GM19035 (cell line): ENCODE measurements around the gene FZD4.
"Not testable (repeated sequence)": the region's sequence is repeated elsewhere in the genome, so short reads cannot be mapped to it uniquely, and the experiment has no call there.

Source experiments
- ATAC-seq: cut with Tn5 transposase; IDR thresholded peaks from one replicate; pipeline ENCODE4 v1.9.1; 2021; ENCODE audit not compliant: unreplicated experiment

FZD4 gene

DNA sequence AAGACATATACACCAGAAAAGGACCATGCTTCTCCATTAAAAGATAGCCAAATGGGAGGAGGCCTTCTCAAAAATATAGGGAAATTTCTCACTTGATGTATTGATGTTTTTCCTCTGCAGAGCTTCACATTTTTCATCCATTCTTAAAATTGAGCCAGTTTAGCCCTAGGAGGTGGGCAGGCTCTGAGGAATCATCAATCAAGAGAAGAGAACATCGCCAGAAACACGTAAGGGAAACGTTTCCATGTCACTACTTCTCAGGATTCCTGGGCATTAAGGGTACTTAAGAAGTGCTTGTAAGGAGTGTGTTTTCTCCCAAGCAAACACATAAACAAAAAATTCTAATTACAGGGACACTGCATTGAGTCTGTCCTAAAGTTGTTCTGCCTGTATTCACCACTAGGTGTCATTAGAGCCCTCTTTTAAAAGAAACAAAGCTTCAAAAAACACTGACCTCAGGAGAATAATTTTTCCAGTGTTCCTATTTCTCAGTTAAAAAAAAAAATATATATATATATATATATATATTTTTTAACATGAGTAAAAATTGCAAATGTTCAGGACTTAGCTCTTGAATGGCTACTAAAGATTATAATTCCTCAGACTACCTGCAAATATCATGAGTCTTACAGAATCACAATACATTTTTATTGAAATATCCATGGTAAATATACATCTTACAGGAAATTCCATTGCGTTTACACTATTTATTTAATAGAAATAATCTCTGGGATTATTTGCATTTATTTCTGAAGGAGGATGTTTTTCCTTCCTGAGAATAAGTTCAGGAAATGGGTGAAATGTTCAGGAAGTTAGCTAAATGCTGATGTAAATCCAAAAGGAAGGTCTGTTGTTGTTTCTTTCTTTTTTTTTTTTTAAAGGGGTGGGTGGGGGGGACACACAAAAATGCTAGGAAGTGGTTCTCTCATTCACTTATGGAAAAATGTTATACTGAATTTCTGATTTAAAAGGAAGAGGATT is 16.0 kb downstream of the FZD4 start:
- ATAC-seq = peak; percentile 70

- ATAC-seq = no peak
Observed at GRCh38 chr11:86938203-86938899, 16.8 kb downstream of the FZD4 start.

DNA sequence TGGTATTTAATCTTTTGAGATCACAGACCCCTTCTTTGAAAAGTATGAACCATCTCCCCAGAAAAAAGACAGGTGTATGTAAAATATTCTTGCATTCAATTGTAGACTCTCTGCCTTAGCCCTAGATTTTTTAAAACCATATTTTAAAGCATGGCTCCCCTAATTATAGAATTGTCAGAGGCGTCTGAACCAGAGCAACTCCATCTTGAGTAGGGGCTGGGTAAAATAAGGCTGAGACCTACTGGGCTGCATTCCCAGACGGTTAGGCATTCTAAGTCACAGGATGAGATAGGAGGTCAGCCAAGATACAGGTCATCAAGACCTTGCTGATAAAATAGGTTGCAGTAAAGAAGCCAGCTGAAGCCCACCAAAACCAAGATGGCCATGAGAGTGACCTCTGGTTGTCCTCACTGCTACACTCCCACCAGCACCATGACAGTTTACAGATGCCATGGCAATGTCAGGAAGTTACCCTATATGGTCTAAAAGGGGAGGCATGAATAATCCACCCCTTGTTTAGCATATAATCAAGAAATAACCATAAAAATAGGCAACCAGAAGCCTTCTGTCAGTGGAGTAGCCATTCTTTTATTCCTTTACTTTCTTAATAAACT is 17.9 kb downstream of the FZD4 start:
- not testable (repeated sequence) for ATAC-seq

DNA sequence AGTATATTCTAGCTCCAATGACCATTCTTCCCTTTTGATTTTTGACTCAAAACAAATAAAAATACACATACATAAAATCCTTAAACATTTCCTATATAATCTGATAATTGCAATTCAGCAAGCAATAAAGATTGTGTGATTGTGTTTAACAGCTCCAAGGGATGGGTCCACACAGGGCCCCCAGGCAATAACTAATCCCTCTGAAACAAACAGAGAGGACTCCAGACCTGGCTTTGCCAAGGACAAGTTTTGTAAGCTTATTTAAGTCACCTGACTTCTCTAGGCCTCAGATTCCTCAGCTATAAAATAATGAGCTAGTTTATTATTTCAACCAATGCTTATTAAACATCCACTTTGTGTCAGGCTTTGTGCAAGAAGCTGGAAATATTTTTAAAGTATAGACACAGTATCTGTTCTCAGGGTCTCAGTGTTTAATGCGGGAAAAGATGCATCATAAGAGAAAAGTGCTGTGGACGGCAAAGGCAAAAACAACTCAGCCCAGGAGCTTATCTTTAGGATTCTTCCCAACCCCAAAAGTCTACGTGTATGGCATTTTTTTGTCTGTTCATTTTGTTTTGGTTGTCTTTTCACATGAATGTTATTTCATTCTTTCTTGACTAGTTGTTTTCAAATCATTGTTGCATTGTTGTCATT is 20.1 kb downstream of the FZD4 start:
- no peak for ATAC-seq

GRCh38 chr11:86934582-86934900 is 20.7 kb downstream of the FZD4 start:
- ATAC-seq = no peak

- ATAC-seq = no peak
Observed at GRCh38 chr11:86933891-86934581, 21.2 kb downstream of the FZD4 start.

- no peak for ATAC-seq
Observed at GRCh38 chr11:86932924-86933875, 22.0 kb downstream of the FZD4 start.

DNA sequence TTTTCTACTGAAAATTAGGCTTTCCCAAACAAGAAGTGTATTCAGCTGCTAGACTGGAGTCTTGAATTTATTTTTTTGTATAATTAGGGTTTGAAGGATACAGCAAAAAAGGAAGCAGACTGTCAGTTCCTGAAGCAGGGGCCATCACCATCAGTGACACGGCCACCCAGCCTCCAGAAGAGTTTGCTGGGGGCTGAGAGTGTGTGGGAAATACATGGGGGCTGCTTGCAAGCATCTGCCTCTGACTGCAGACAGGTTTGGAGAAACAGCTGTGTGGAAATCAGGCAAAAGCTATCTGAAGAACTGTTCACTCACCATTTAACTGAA is 23.0 kb downstream of the FZD4 start:
- no peak for ATAC-seq

GRCh38 chr11:86931548-86932258 is 23.5 kb downstream of the FZD4 start:
- no peak for ATAC-seq

DNA sequence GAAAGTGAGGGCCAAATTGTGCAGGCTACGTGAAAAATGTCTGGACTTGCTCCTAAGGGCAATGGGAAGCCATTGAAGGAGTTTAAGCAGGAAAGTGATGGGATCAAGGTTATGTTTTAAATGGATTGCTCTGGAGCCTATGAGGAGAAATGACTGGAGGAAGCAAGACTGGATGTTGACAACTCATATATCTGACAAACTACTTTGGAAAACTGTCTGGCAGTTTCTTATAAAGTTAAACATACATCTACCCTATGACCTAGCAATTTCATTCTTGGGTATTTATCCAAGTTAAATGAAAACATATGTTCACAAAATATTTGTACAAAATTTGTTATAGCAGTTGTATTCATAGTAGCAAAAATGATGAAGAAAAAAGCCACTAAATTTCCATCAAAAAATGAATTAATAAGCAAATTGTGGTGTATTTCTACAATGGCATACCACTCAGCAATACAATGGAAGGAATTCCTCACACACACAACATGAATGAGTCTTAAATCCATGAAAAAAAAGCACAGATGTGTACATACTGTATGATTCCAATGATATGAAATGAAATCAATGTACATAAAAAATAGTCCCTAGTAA is 24.1 kb downstream of the FZD4 start:
- ATAC-seq = no peak

- no peak for ATAC-seq
Observed at GRCh38 chr11:86926975-86927374, 28.2 kb downstream of the FZD4 start.

DNA sequence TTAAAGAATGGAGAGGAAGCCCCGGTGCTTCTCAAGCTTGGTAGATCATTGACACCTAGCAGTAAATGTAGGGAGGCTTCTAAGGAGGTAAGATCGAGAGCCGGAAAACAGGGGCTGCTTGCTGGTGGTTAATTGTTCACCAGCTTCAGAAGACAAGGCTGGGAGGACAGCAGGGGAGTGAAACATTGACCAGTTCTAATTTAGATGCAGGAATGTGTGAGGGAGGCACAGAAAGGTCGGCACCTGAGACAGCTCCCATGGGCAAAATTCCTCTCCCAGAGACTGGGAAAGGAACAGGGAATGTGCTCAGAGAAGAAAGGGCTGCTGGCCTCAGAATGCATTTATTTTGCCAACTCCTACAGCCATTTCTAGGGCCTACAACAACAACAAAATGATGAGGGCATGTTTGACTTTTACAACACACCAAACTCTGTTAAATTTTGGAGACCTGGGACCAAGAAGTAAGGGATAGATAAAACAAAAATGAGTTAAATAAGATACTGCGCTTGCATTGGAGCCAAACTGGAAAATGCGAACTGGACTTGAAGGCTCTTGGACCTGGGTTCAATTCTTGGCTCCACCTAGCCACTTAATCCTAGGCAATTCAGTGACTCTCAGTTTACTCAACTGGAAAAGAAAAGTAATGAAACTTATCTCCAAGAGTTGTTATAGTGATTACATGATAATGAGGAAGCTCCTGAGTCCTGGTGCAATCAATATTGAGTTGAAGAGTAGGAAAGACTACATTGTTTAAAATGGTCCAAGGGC is 31.0 kb downstream of the FZD4 start:
- no peak for ATAC-seq

DNA sequence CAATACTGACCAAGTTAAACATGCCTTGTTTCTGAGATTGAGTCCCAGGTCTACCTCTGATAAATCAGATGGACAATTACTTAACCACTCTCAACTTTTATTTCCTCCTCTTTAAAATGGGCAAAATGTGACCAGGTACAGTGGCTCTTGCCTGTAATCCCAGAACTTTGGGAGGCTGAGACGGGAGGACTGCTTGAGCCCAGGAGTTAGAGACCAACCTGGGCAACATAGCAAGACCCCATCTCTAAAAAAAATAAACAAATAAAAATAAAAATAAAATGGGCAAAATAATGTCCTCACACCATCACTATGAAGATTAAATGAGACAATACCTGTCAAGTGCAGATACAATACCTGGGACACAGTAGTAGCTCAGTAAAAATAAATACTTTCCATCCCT is 33.0 kb downstream of the FZD4 start:
- no peak for ATAC-seq

- ATAC-seq = peak; percentile 62
Observed at GRCh38 chr11:86919557-86920210, 35.5 kb downstream of the FZD4 start.

DNA sequence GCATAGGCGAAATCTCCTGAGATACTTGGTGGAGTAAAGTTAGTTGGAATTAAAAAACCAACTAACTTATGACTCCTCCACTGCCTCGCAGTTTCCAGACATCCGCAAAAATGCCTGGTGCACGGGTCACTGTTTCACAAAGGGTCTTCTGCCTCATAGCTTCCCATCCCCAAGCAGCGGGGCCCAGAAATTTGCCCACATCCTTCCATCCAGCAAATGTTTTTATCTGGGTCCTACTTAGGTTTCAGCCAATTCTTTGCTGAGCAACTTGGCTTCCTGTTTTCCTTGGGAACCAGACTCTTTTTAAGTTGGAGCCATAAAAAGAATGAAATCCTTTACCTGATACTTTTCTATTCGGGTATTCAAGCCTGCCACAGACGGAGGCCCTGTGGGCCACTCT is 36.2 kb downstream of the FZD4 start:
- no peak for ATAC-seq

GRCh38 chr11:86918496-86918895 is 36.7 kb downstream of the FZD4 start:
- ATAC-seq = no peak

DNA sequence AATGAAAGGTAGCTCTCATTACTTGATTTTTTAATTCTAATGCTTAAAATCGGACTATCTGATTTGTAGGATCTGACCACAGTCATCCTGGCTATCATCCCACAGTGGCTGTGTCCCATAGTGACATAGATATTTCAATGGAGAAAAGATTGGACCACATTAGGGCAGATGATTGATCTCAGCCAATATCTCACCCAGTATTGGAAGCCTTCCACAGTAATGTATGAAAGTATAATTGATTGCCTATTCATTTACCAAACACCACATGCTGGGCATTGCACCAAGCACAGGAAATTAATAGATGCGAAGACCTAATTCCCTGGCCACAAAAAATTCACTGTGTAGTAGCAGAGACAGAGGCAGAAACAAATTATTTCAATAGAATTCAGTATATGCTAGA is 37.6 kb downstream of the FZD4 start:
- no peak for ATAC-seq

GRCh38 chr11:86916330-86916729 is 38.9 kb downstream of the FZD4 start:
- no peak for ATAC-seq
